HepG2 (cell line): ENCODE results near the gene HACD2. TPM values are rescaled to one million over a fixed set of nuclear protein-coding genes. Genes with fewer than 3 reads are reported as not detected.

Experiments
- ATAC-seq: fragments of 200-7000 bp; cut with Tn5 transposase; 3 replicates; pipeline ENCODE4 v1.9.1; 2020; ENCODE audit warnings: mild to moderate bottlenecking, moderate library complexity
- BruUV-seq: library from RNA; stranded (reverse); fragments of 400-500 nt; replicated peaks from 2 replicates; lab custom pipeline; 2021; lab: Mats Ljungman, UMichigan
- CTCF ChIA-PET: fragments of 300-600 bp; formaldehyde crosslinking; extraction: SDS; loops from one replicate; lab custom pipeline; 2021; ENCODE audit warnings: low total read pairs, inconsistent platforms, low intra/inter-chr PET ratio; lab: Yijun Ruan, JAX
- POLR2A ChIA-PET: fragments of 350-600 bp; sonication (Branson Sonifier 250); formaldehyde crosslinking; loops from one replicate; lab custom pipeline; 2020; ENCODE audit warnings: antibody characterized with exemption, inconsistent platforms; lab: Yijun Ruan, JAX
- DNase-seq: peaks from one replicate; pipeline ENCODE4 v3.0.0-alpha.2; 2015; ENCODE audit warnings: low spot score
- FAIRE-seq: peaks from 3 replicates; lab custom pipeline; 2011; peaks lifted over from hg19 to GRCh38; lab: Jason Lieb, UNC
- H2AFZ ChIP-seq: one replicate; pipeline ENCODE4 v1.6.1; 2011; ENCODE audit warnings: low read length, inconsistent platforms
- H3K27ac ChIP-seq: fragments of 300-600 bp; 3 replicates; pipeline ENCODE4 v1.8.0; 2011; ENCODE audit warnings: mixed run types, mild to moderate bottlenecking, mixed read lengths, low read length, inconsistent platforms; ENCODE audit not compliant: insufficient read depth; ENCODE audit errors: extremely low read length
- H3K27me3 ChIP-seq, 2 experiments: fragments of 200-600 bp in 1 of 2; 2 replicates in 1 of 2; 3 replicates in 1 of 2; pipeline versions ENCODE4 v1.6.0 to v1.8.0; 2011; ENCODE audit warnings: low read length in 2 of 2, mild to moderate bottlenecking in 2 of 2, moderate library complexity in 2 of 2, inconsistent platforms in 1 of 2; ENCODE audit not compliant: insufficient read depth in 2 of 2, control insufficient read depth in 1 of 2
- H3K36me3 ChIP-seq, 2 experiments: fragments of 200-600 bp in 1 of 2; replicated peaks in 1 of 2; 2 replicates in 1 of 2; 3 replicates in 1 of 2; pipeline versions ENCODE4 v1.5.1 to v1.8.0; 2011; ENCODE audit warnings: low read length in 2 of 2, inconsistent platforms in 1 of 2; ENCODE audit not compliant: insufficient read depth in 2 of 2, control insufficient read depth in 1 of 2
- H3K4me1 ChIP-seq: 2 replicates; pipeline ENCODE4 v1.5.1; 2012; ENCODE audit warnings: low read length, inconsistent platforms; ENCODE audit not compliant: insufficient read depth
- H3K4me2 ChIP-seq: 2 replicates; pipeline ENCODE4 v1.6.0; 2011; ENCODE audit warnings: low read depth, low read length, inconsistent platforms
- H3K4me3 ChIP-seq, 3 experiments: fragments of 200-600 bp in 1 of 3; sonication (generic), shearing (Covaris generic) in 1 of 3; replicated peaks in 1 of 3; 2 replicates each; pipeline ENCODE4 v1.5.1; 2011 to 2016; ENCODE audit warnings: low read length in 3 of 3, inconsistent platforms in 2 of 3, low read depth in 2 of 3, mild to moderate bottlenecking in 2 of 3, control low read depth in 1 of 3, mixed read lengths in 1 of 3; ENCODE audit not compliant: insufficient read depth in 1 of 3
- H3K79me2 ChIP-seq: one replicate; pipeline ENCODE4 v1.6.1; 2011; ENCODE audit warnings: low read length, inconsistent platforms; ENCODE audit not compliant: insufficient read depth
- H3K9ac ChIP-seq: 2 replicates; pipeline ENCODE4 v1.6.0; 2011; ENCODE audit warnings: mild to moderate bottlenecking, low read depth, low read length, inconsistent platforms; ENCODE audit not compliant: insufficient read depth
- H3K9me3 ChIP-seq: 2 replicates; pipeline ENCODE4 v1.5.1; 2012; ENCODE audit warnings: mild to moderate bottlenecking, low read length
- H4K20me1 ChIP-seq: 2 replicates; pipeline ENCODE4 v1.6.0; 2011; ENCODE audit warnings: inconsistent platforms, mild to moderate bottlenecking, low read length, moderate library complexity; ENCODE audit not compliant: insufficient read depth
- ARNT ChIP-seq: fragments of 450-650 bp; IDR thresholded peaks from 2 replicates; pipeline ENCODE4 v1.6.1; 2017
- BCLAF1 ChIP-seq: fragments of 450-650 bp; IDR thresholded peaks from 2 replicates; pipeline ENCODE4 v1.6.1; 2017; ENCODE audit warnings: mild to moderate bottlenecking
- E2F1 ChIP-seq: sonication (generic); formaldehyde crosslinking; IDR thresholded peaks from 2 replicates; pipeline ENCODE4 v1.5.0; 2020; ENCODE audit warnings: missing genetic modification reagents
- GFI1 ChIP-seq: sonication (generic); formaldehyde crosslinking; IDR thresholded peaks from 2 replicates; pipeline ENCODE4 v1.5.0; 2020; ENCODE audit warnings: missing genetic modification reagents, mild to moderate bottlenecking, borderline replicate concordance
- HOXA7 ChIP-seq: sonication (generic); formaldehyde crosslinking; IDR thresholded peaks from 2 replicates; pipeline ENCODE4 v1.8.1; 2022; ENCODE audit warnings: mild to moderate bottlenecking, missing genetic modification reagents, moderate library complexity
- KLF15 ChIP-seq: sonication (generic); formaldehyde crosslinking; IDR thresholded peaks from 2 replicates; pipeline ENCODE4 v1.8.1; 2023; ENCODE audit warnings: borderline replicate concordance, mild to moderate bottlenecking, inconsistent platforms, missing genetic modification reagents, mixed read lengths
- MXD1 ChIP-seq: sonication (generic); formaldehyde crosslinking; IDR thresholded peaks from 2 replicates; pipeline ENCODE4 v1.4.0; 2020; ENCODE audit warnings: mild to moderate bottlenecking, missing genetic modification reagents
- MXD4 ChIP-seq: IDR thresholded peaks from 2 replicates; pipeline ENCODE4 v1.6.1; 2016; ENCODE audit warnings: mild to moderate bottlenecking, missing biosample characterization, missing genetic modification reagents
- NR2F6 ChIP-seq, 2 experiments: IDR thresholded peaks; 2 replicates each; pipeline ENCODE4 v1.6.1; 2016; ENCODE audit warnings: antibody characterized with exemption in 1 of 2, mild to moderate bottlenecking in 1 of 2
- SMYD3 ChIP-seq: sonication (generic); formaldehyde crosslinking; IDR thresholded peaks from 2 replicates; pipeline ENCODE4 v1.8.1; 2023; ENCODE audit warnings: mild to moderate bottlenecking, missing genetic modification reagents
- SNAPC5 ChIP-seq: sonication (generic); formaldehyde crosslinking; IDR thresholded peaks from 2 replicates; pipeline ENCODE4 v1.8.1; 2023; ENCODE audit warnings: mild to moderate bottlenecking, missing genetic modification reagents, borderline replicate concordance
- YY1 ChIP-seq: IDR thresholded peaks from 2 replicates; pipeline ENCODE4 v1.6.1; 2011; ENCODE audit warnings: low read length, low read depth, moderate library complexity, mild to moderate bottlenecking; ENCODE audit not compliant: insufficient read depth, insufficient replicate concordance
- ZNF263 ChIP-seq: sonication (generic); formaldehyde crosslinking; IDR thresholded peaks from 2 replicates; pipeline ENCODE4 v1.4.0; 2020; ENCODE audit warnings: missing genetic modification reagents
- ZNF709 ChIP-seq: sonication (generic); formaldehyde crosslinking; IDR thresholded peaks from 2 replicates; pipeline ENCODE4 v1.5.0; 2020; ENCODE audit warnings: mild to moderate bottlenecking, missing genetic modification reagents
- ZNF761 ChIP-seq: sonication (generic); formaldehyde crosslinking; conservative IDR thresholded peaks from 2 replicates; pipeline ENCODE4 v1.4.0; 2020; ENCODE audit warnings: mild to moderate bottlenecking, missing genetic modification reagents
- ZNF776 ChIP-seq: sonication (generic); formaldehyde crosslinking; IDR thresholded peaks from 2 replicates; pipeline ENCODE4 v1.4.0; 2020; ENCODE audit warnings: mild to moderate bottlenecking, missing genetic modification reagents
- WGBS: methylation state at CpG from one replicate; pipeline ENCODE4 v1.1.6; 2017; ENCODE audit warnings: low lambda C conversion rate; 5-methylcytosine and 5-hydroxymethylcytosine counted together
- in situ Hi-C: cut with HindIII; loops from 2 replicates; pipeline ENCODE4 v1.10.0; 2017; ENCODE audit warnings: low pct_unique_long_range_greater_than_20kb; ENCODE audit not compliant: extremely low pct_ligation_motif_present
- intact Hi-C: fragments of 100-400 bp; cut with micrococcal nuclease; formaldehyde crosslinking; loops from one replicate; pipeline ENCODE4 v1.10.0; 2022; ENCODE audit not compliant: unreplicated experiment
- polyA plus RNA-seq, 8 experiments: library from polyadenylated mRNA; depleted of rRNA in 3 of 8; stranded (reverse) in 7 of 8; unstranded in 1 of 8; fragments of >200 nt; fragmentation: Illumina TruSeq in 4 of 8; extraction: Trizol in 4 of 8; gene quantifications; 2 replicates each; pipeline versions ENCODE4 v1.2.1 to v1.2.3, GENCODE V29; 2011 to 2016; ENCODE audit warnings: low read depth in 4 of 8, missing spikeins in 1 of 8, mixed read lengths in 1 of 8; ENCODE audit not compliant: insufficient read depth in 1 of 8
- total RNA-seq, 5 experiments: library from RNA; depleted of rRNA; stranded (reverse); fragments of >200 nt; fragmentation: Illumina TruSeq; extraction: Trizol; gene quantifications; 2 replicates each; pipeline ENCODE4 v1.2.3, GENCODE V29; 2016; ENCODE audit warnings: low read depth in 1 of 5

The HACD2 gene
- total and polyA plus RNA-seq, 2 of the 13 experiments (the other 11 are each of a cell fraction or from before 2014, with no cell fraction given) = 47.0 to 50.4 TPM

GRCh38 chr3:123526474-123526873, 58.4 kb downstream of the HACD2 start:
- Histone ChIP-seq H3K36me3 (peaks cover 21 to 59% of the 10 kb centered on the region in 2 experiments), H3K4me3 (no peak overlapping the region), H3K9ac (no peak overlapping the region), H3K79me2 (no peaks in the 10 kb centered on the region), H3K27ac (no peak overlapping the region), H3K4me2 (no peak overlapping the region), H3K9me3 (no peaks in the 10 kb centered on the region), H4K20me1 (0 out of 2 replicates have a peak, but pooled peaks cover 4% of the 10 kb centered on the region), H3K4me1 (peaks cover 44% of the 10 kb centered on the region), H3K27me3 (no peaks in the 10 kb centered on the region), H2AFZ (no peak overlapping the region)
- POLR2A ChIA-PET = no interaction called here
- in situ Hi-C loops (no loop called here), intact Hi-C loops (no loop called here)
- FAIRE-seq (no peak), ATAC-seq (no peak), DNase-seq (no peak)
- CTCF ChIA-PET = no interaction called here
- 97% methylated on average over 1 of the region's 1 CpG for WGBS
- TF ChIP-seq ZNF776 (CRISPR knock-in tag) (no peak), SNAPC5 (CRISPR knock-in tag) (no peak), ARNT (no peak), MXD1 (CRISPR knock-in tag) (no peak), GFI1 (no peak), KLF15 (CRISPR knock-in tag) (no peak)
- BruUV-seq = no TSS peak

- Histone ChIP-seq H3K36me3 (peaks cover 22 to 68% of the 10 kb centered on the region in 2 experiments), H3K9ac (no peak overlapping the region), H3K27ac (no peak overlapping the region), H3K4me2 (no peak overlapping the region), H2AFZ (no peak overlapping the region), H3K9me3 (no peaks in the 10 kb centered on the region), H3K79me2 (no peaks in the 10 kb centered on the region), H3K27me3 (no peaks in the 10 kb centered on the region), H4K20me1 (0 out of 2 replicates have a peak, but pooled peaks cover 4% of the 10 kb centered on the region), H3K4me3 (no peak overlapping the region), H3K4me1 (peaks cover 44% of the 10 kb centered on the region)
- intact Hi-C loops = no loop called here
- no peak for FAIRE-seq
- over 99% methylated on average over 3 of the region's 3 CpGs for WGBS
- ATAC-seq = no peak
- in situ Hi-C loops = no loop called here
- ChIA-PET CTCF (no interaction called here), POLR2A (no interaction called here)
- DNase-seq = no peak
- no TSS peak for BruUV-seq
- TF ChIP-seq YY1 = no peak
- no peak for TF ChIP-seq E2F1 (CRISPR knock-in tag)
- TF ChIP-seq MXD4 (CRISPR knock-in tag) = no peak
- no peak for TF ChIP-seq ZNF761 (CRISPR knock-in tag)
- TF ChIP-seq NR2F6 (IDR thresholded peaks at IDR 0.05) = no peak
- TF ChIP-seq NR2F6 (CRISPR knock-in tag; IDR thresholded peaks at IDR 0.05) = no peak
- TF ChIP-seq SMYD3 = no peak
- TF ChIP-seq HOXA7 (CRISPR knock-in tag) = no peak
- TF ChIP-seq ZNF263 = no peak
- TF ChIP-seq ZNF709 (CRISPR knock-in tag) = no peak
- TF ChIP-seq BCLAF1 = no peak
Measured at GRCh38 chr3:123525433-123525832, 59.4 kb downstream of the HACD2 start.
